ENCODE measurements around the gene NDUFAF2. TPM values are rescaled to one million over a fixed set of nuclear protein-coding genes. Genes with fewer than 3 reads are reported as not detected.

NDUFAF2 gene
- total and polyA plus RNA-seq, 2 of the 8 experiments (the other 6 are each of a cell fraction or from before 2014, with no cell fraction given) = 10.7 to 46.5 TPM

DNA sequence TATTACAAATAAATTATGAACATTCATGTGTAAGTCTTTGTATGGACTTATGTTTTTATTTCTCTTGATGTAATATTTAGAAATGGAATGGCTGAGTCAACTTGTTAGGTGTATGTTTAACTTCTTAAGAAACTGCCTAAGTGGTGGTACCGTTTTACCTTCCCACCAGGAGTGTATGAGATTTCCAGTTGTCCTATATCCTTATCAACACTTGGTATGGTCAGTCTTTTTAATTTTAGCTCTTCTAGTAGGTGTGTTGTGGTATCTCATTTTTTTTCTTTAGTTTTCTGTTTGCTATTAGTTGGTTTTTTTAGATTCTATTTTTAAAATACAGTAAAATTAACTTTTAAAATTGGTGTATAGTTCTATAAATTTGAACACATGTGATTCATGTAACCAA is 3.7 kb downstream of the NDUFAF2 start:
- H3K14ac ChIP-seq (ENCODE audit: insufficient read length) = no peak overlapping the region
- no peak overlapping the region for H3K18ac ChIP-seq (ENCODE audit: extremely low read depth, low read length)
- no peak overlapping the region for H3K9ac ChIP-seq (replicated peaks in 1 of 4; ENCODE audit: extremely low read depth in 1 of 4, low read depth in 3 of 4, low read length in 3 of 4)
- peaks cover 0 to 5% (median under 1%) of the 10 kb centered on the region in 4 experiments; a peak in 2 of 7 replicates for H3K4me1 ChIP-seq (replicated peaks in 1 of 4; ENCODE audit: control insufficient read depth in 3 of 4, insufficient read depth in 4 of 4, low read length in 3 of 4)
- no peak overlapping the region for H2BK120ac ChIP-seq (replicated peaks; ENCODE audit: low read depth, low read length)
- H4K20me1 ChIP-seq (replicated peaks in 1 of 2; ENCODE audit: control insufficient read depth in 1 of 2, insufficient read depth in 2 of 2, low read length in 2 of 2) = no peaks in the 10 kb centered on the region
- H3K79me2 ChIP-seq (ENCODE audit: control insufficient read depth in 1 of 2, insufficient read depth in 2 of 2, low read length in 2 of 2) = peaks cover 0 to 67% of the 10 kb centered on the region in 2 experiments; a peak in 3 of 4 replicates
- no peak overlapping the region for H4K5ac ChIP-seq (ENCODE audit: insufficient read length, low read depth, low read length)
- no peak overlapping the region for H3K27ac ChIP-seq (ENCODE audit: low read depth, low read length)
- no peak overlapping the region for H2BK5ac ChIP-seq (ENCODE audit: low read depth, low read length)
- H2BK20ac ChIP-seq (ENCODE audit: low read length) = no peak overlapping the region
- no peaks in the 10 kb centered on the region; a peak in 1 of 7 replicates for H3K27me3 ChIP-seq (replicated peaks in 1 of 4; ENCODE audit: control insufficient read depth in 3 of 4, extremely low read depth in 1 of 4, insufficient read depth in 3 of 4, low read length in 3 of 4)
- no peak overlapping the region for H2BK12ac ChIP-seq (ENCODE audit: low read depth, low read length)
- H2AK5ac ChIP-seq (ENCODE audit: low read depth, low read length) = no peak overlapping the region
- peaks cover 7% of the 10 kb centered on the region; the same call in 1 of the 2 replicates for H3K23me2 ChIP-seq (ENCODE audit: low read depth, low read length)
- no peak overlapping the region for H3K4me2 ChIP-seq (ENCODE audit: insufficient read depth in 1 of 2, low read depth in 2 of 2, low read length in 2 of 2)
- H4K8ac ChIP-seq (ENCODE audit: extremely low read depth, insufficient read depth, low read length) = no peak overlapping the region
- no peaks in the 10 kb centered on the region; the same call in 1 of the 2 replicates for H3K79me1 ChIP-seq (ENCODE audit: low read depth, low read length)
- H3K36me3 ChIP-seq (ENCODE audit: control insufficient read depth in 2 of 4, insufficient read depth in 4 of 4, low read length in 3 of 4) = no peaks in the 10 kb centered on the region
- no peak overlapping the region for H2AFZ ChIP-seq (ENCODE audit: low read length)
- no peak overlapping the region for H3K4ac ChIP-seq (replicated peaks; ENCODE audit: insufficient read length, low read depth, low read length)
- ChIA-PET POLR2A (ENCODE audit: partially characterized antibody) (no interaction called here), CTCF (ENCODE audit: partially characterized antibody) (interaction anchor here (1.0 kb wide), 1 partner anchor 12 kb away, joined by 3 read pairs; no protein-coding TSS in a partner anchor)
- DNase-seq (ENCODE audit: low read depth in 1 of 2, low spot score in 2 of 2) (no peak), FAIRE-seq (no peak)
- no peak overlapping the region for H3K56ac ChIP-seq (replicated peaks; ENCODE audit: insufficient read length, low read depth, low read length)
- no peak overlapping the region for H2BK15ac ChIP-seq (ENCODE audit: low read length)
- H3K9me3 ChIP-seq (ENCODE audit: insufficient read depth in 2 of 2, low read depth in 1 of 2, low read length in 1 of 2) = no peaks in the 10 kb centered on the region
- WGBS, 2 experiments (ENCODE audit: extremely low coverage in 1 of 2, insufficient coverage in 1 of 2, insufficient read length in 1 of 2, insufficient replicate concordance in 2 of 2, low coverage in 1 of 2, low lambda C conversion rate in 2 of 2, missing lambda C conversion rate in 1 of 2) = 94% methylated on average over 1 of the region's 1 CpG; no CpG with 5 or more reads in 1 of the 2 experiments
- no peak overlapping the region for H4K91ac ChIP-seq (replicated peaks; ENCODE audit: insufficient read length, low read length)
- H3K23ac ChIP-seq (ENCODE audit: insufficient read length) = no peak overlapping the region
- H3K4me3 ChIP-seq (ENCODE audit: extremely low read depth in 1 of 4, insufficient read depth in 2 of 4, low read depth in 3 of 4, low read length in 4 of 4) = no peak overlapping the region
- TF ChIP-seq, protein P1, sequence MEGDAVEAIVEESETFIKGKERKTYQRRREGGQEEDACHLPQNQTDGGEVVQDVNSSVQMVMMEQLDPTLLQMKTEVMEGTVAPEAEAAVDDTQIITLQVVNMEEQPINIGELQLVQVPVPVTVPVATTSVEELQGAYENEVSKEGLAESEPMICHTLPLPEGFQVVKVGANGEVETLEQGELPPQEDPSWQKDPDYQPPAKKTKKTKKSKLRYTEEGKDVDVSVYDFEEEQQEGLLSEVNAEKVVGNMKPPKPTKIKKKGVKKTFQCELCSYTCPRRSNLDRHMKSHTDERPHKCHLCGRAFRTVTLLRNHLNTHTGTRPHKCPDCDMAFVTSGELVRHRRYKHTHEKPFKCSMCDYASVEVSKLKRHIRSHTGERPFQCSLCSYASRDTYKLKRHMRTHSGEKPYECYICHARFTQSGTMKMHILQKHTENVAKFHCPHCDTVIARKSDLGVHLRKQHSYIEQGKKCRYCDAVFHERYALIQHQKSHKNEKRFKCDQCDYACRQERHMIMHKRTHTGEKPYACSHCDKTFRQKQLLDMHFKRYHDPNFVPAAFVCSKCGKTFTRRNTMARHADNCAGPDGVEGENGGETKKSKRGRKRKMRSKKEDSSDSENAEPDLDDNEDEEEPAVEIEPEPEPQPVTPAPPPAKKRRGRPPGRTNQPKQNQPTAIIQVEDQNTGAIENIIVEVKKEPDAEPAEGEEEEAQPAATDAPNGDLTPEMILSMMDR (IDR thresholded peaks at IDR 0.05; ENCODE audit: control extremely low read depth in 1 of 3, insufficient read depth in 1 of 3, low read depth in 1 of 3, low read length in 3 of 3) = no peak
- TF ChIP-seq CREB1 (IDR thresholded peaks at IDR 0.05) = no peak
- TF ChIP-seq SP1 (IDR thresholded peaks at IDR 0.05; ENCODE audit: low read depth, low read length) = no peak
- TF ChIP-seq EP300 (IDR thresholded peaks at IDR 0.05; ENCODE audit: borderline replicate concordance in 1 of 2, low read depth in 2 of 2, low read length in 2 of 2) = no peak
- no peak for TF ChIP-seq BACH1 (IDR thresholded peaks at IDR 0.05; ENCODE audit: low read length)
- TF ChIP-seq SIN3A (conservative IDR thresholded peaks at IDR 0.05 in 1 of 2, IDR thresholded peaks at IDR 0.05 in 1 of 2; ENCODE audit: low read depth in 1 of 2, low read length in 2 of 2) = no peak
- TF ChIP-seq FOSL1 (IDR thresholded peaks at IDR 0.05; ENCODE audit: insufficient read depth, low read depth, low read length) = no peak
- TF ChIP-seq RXRA (IDR thresholded peaks at IDR 0.05; ENCODE audit: insufficient read depth, low read depth, low read length) = no peak
- no peak for TF ChIP-seq SP4 (IDR thresholded peaks at IDR 0.05; ENCODE audit: low read length)
- TF ChIP-seq ASH2L (IDR thresholded peaks at IDR 0.05; ENCODE audit: low read length) = no peak
- TF ChIP-seq KDM1A (IDR thresholded peaks at IDR 0.05; ENCODE audit: borderline replicate concordance, low read length) = no peak
- no peak for TF ChIP-seq NRF1 (IDR thresholded peaks at IDR 0.05; ENCODE audit: low read depth, low read length)
